Measurements from ENCODE around the gene SEPTIN10.

GRCh38 chr2:109526442-109526970, 87.3 kb downstream of the SEPTIN10 start:
- TF ChIP-seq CTCF (IDR thresholded peaks at IDR 0.05) = no peak
- no peak for TF ChIP-seq ZFX (IDR thresholded peaks at IDR 0.05; ENCODE audit: borderline replicate concordance)

Measured in 22Rv1 (cell line).